Hepatocyte (in vitro differentiated cells): ENCODE measurements around the gene TBXAS1.

Experiments used
- EZH2 ChIP-seq: fragments of 200-600 bp; sonication (generic); IDR thresholded peaks from 2 replicates; pipeline ENCODE4 v1.6.1; 2016; ENCODE audit warnings: antibody characterized with exemption, mild to moderate bottlenecking, borderline replicate concordance
- EZH2phosphoT487 ChIP-seq: fragments of 200-600 bp; sonication (generic); IDR thresholded peaks from one replicate; pipeline ENCODE4 v1.6.1; 2018; ENCODE audit warnings: antibody characterized with exemption, mild to moderate bottlenecking, low read depth, moderate library complexity; ENCODE audit not compliant: unreplicated experiment, severe bottlenecking
- TF ChIP-seq, protein P1 (sequence below): fragments of 200-600 bp; sonication (generic); IDR thresholded peaks from 2 replicates; pipeline ENCODE4 v1.5.1; 2016; ENCODE audit warnings: antibody characterized with exemption, mild to moderate bottlenecking; ENCODE audit not compliant: poor library complexity

DNA sequence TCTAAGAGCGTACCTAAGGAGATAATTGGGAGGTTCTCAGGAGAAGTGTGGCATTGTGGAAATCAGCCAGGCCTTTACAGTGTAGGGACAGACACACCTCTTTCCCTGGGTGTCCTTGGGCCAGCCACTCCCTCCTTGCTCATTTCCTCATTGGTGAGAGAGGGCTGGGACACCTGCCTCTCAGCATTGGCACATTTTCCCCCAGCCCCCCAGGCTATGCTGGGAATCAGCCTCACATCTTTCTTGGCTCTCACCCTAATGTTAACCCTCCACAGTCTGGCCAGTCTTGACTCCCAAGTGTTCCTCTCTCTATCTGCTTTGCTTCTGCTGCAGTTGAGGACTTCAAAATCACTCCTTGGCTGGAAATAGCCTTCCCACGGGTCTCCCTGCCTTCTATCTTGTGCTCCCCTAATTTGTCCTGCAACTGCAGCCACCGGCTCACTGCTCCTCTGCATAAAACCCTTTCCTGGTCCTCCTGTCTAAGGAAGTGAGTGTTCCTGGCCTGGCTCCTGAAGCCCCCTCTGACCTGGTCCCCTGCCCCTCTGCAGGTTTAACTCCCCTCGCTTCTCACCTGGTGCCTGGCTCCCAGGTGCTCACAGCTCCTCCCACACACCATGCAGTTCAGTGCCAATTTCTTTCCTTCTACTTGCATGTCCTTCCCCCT is 15.8 kb downstream of the TBXAS1 start:
- TF ChIP-seq, protein P1, sequence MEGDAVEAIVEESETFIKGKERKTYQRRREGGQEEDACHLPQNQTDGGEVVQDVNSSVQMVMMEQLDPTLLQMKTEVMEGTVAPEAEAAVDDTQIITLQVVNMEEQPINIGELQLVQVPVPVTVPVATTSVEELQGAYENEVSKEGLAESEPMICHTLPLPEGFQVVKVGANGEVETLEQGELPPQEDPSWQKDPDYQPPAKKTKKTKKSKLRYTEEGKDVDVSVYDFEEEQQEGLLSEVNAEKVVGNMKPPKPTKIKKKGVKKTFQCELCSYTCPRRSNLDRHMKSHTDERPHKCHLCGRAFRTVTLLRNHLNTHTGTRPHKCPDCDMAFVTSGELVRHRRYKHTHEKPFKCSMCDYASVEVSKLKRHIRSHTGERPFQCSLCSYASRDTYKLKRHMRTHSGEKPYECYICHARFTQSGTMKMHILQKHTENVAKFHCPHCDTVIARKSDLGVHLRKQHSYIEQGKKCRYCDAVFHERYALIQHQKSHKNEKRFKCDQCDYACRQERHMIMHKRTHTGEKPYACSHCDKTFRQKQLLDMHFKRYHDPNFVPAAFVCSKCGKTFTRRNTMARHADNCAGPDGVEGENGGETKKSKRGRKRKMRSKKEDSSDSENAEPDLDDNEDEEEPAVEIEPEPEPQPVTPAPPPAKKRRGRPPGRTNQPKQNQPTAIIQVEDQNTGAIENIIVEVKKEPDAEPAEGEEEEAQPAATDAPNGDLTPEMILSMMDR = no peak
- no peak for TF ChIP-seq EZH2
- no peak for TF ChIP-seq EZH2phosphoT487
